HG03159 (cell line): Measurements from ENCODE around the gene KCNH8.
"Not testable (repeated sequence)": the region's sequence is repeated elsewhere in the genome, so short reads cannot be mapped to it uniquely, and the experiment has no call there.

ENCODE experiments used
- ATAC-seq: cut with Tn5 transposase; IDR thresholded peaks from one replicate; pipeline ENCODE4 v1.9.1; 2021; ENCODE audit warnings: mild to moderate bottlenecking, moderate library complexity; ENCODE audit not compliant: unreplicated experiment

Gene KCNH8

DNA sequence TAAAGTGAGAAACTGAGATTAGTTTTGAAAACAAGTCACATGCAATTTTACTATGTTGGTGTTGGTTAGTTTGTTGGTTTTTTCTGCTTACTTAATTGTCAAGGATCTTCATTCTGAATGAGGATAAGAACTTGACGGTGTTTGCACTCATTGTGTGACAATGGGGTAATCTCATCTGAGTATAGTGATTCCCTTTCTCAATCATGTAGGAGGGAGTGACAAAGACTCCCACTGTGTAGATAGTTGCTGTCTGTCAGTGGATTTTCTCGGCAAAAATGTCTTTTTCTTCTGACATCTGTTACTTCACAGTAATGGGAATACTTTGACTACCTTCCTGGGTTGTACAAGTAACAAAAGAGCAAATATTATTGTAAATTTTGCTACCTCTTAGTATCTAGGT lies 23.5 kb downstream of the KCNH8 start:
- ATAC-seq, result no peak

DNA sequence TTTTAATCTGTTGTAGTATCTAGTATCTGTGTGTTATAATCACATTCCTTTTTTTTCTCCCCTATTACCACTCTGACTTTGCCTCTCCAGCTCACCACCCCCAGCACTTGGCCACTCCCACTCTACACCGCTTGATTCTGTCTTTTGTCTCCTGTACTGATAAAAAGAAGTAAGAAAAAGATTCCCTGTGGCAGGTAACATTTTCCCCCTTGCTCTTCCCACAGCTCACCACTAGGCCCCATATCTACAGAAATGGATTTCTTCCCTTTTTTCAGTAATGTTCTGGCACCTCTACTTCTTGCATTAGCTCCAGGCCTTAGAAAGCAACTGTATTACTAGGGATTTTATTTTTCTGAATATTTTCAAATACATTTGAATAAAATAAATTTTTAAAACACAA lies 25.6 kb downstream of the KCNH8 start:
- no peak for ATAC-seq

DNA sequence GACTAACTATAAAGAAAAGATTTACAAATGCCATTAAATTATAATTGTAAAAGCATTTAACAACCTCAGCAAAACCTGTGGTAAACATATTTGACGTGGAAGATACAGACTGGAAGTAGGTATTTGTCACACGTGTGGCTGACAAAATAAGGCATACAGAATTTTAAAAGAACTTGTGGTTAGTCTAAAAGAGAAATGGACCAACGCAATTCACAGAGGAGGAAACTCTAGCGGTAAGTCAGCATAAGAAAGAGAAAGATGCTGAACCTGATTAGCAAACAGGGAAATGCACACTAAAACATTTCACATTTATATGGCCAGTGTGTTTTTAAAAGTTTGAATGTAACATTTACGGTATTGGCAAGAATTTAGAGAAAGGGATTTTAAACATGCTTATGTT lies 35.3 kb downstream of the KCNH8 start:
- ATAC-seq, result no peak

DNA sequence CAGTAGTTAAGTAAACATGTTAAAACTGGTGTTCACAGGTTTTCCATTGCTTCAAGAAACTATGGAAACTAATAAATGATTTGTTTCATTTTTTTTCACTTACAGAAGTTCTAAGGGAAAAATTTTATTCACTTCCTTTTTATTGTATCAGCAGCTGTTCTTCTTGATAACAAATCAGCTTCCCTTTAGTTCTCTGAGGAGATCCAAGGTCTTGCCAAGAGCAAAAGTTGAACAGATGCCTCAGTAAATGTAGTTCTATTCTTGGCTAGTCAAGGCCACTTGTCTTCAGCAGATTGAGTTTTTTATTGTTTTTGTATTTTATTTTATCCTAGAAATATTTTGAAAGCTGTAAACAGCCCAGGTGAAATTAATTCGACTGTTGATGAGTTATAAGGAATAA lies 41.8 kb downstream of the KCNH8 start:
- ATAC-seq, result no peak

DNA sequence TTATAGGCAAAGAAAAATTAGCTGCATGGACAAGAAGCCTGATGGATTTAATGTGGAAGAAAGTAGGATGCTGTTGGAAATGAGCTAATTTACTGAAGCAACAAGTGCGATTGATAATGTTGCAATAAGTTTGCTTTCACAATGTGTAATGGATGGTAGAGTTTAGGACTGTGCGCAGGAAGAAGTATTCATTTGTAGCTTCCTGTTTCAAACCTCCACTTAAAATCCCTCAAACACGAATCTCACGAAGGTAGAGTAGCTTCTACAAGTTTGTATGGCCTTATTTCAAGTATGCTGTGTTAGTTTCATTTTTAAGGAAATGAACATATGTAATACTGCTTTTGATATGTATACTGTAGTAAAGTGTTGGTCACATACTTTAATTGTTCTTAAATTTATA lies 42.3 kb downstream of the KCNH8 start:
- peak; percentile 66 for ATAC-seq

DNA sequence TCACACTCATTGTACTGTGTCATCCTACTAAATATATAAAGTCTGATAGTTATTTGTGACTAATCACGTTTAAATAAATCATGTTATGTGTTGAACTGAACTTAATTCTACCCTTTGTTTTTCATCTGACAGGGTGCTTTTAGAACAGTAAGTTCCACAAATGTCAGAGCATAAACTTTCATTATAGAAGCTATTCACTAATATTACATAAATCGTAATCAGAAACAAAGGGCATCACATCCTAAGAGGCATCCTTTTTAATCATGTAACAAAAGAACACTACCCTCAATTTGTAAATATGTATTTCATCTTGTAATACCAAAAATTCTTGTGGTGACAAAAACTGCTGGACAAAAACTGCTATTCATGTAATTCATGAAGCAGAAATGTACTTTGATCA lies 50.8 kb downstream of the KCNH8 start:
- no peak for ATAC-seq

DNA sequence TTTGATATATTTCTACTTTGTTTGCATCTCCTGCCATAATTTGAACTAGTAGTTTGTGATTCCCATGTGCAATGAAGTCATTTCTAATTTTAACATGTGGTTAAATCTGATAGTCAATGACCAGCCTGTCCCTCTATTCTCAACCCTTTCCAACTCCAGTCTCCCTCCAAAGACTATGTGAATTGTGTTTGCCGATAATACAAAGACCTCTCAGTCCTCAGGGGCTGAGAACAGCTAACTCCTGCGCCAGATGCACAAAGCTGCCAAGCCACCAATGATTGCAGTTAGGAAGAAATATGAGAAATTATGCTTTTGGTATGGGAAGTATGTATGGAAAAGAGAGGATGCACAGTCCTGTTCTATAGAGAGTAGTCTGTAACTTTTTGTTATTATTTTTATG lies 54.0 kb downstream of the KCNH8 start:
- ATAC-seq, result no peak

DNA sequence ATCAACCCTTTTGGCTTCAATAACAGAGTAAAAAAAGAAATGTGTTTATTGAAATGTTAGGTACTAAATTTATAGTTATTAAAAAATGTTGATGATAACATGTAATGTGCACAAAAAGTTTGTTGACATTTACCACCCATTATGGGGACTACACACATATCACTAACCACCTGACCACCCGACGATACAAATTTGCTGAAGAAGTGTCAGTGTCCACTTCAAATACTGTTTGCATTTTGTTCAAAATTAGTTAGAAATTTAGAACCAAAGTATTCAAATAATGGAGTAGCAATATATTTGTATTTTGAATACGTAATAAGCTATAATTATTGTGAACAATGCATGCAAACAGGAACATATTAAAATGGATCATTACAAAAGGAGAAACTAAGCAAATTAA lies 54.4 kb downstream of the KCNH8 start:
- ATAC-seq, result no peak

DNA sequence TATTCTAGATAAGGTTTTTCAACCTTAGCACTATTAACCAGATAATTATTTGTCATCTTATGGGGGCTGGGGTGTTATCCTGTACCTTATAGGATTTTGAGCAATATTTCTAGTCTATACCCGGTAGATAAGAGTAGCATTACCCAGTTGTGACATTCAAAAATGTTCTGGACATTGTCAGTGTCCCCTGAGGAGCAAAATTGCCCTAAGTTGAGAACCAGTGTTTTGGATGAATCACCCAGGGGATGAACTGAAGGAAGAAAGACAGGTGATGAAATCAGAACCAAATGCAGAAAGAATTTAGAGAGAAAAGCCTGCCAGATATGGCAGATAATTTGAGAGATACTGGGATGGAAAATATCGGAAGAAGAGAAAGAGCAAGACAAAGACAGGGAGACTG lies 58.2 kb downstream of the KCNH8 start:
- ATAC-seq, result no peak

DNA sequence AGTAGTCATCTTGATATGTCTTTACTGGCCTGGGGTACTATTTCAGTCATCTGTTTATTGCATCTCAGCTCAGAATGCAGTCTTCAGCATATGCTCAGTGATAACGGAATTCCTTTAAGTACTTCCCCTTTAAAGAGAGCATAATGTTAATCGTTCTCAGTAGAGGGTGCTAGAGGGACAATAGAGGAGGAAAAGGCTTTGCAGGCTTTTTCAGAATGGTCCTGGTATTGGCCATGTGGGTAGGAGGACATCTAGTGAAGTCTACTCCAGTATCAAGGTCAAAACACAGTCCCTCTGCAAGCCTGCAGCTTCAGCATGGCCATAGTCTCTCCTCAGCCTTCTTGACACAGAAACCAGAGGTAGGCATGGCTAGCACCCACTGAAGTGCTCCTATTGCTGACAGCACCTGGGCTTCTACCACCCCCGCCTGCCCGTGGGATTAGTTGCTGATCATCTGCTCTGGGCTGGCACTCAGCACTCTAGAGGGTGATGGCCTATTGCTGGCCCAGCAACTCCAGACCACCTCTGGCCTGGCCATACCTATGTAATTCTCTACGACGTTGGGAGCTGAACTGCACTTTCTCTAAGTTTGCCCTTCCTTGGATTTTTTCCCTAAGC lies 65.4 kb downstream of the KCNH8 start:
- no peak for ATAC-seq

DNA sequence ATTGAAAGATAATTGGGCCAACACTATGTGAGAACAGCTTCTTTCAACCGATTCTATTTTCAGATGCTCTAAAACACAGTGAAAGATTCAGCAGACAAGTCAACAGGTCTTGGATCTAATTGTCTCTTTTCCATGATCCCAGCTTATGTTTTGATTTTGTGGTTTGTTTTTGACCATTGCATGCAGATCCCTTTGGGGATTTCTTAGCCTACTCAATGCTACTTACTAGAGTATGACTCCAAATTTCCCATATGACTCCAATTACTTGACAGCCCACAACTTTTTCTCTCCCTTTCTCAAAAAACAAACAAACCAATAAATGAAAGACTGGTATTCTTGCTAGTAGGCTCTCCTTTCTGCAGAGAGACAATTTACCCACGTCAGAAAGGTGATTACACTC lies 67.1 kb downstream of the KCNH8 start:
- ATAC-seq, result no peak

DNA sequence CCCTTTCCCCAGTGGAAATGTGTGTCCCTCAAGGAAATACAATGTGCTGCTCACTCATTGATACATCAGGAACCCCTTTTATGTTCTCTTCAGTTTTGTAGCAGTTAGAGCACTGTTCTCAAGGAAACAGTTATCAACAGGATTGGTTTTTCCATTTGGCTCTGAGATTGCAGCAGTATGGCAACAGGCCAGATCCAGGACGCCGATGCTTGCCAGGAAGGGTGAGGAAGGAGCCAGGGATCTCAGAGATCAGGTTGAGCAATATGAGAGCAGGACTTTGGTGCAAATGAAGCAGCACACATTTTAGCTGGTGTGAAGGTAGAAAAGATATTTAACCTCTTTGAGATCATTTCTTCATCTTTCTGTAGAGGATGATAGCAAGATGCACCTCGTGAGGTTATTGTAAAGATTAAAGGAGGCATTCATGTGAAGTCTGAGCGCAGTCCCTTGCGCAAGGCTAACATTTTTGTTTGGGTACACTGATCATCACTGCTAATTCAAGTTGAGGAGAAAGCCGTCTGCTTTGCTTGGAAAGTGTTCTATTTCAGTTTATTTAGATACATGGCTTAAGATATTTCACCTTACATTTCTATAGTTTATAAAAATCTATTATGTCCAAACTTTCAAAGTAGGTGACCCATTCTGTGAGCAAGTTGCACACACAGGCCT lies 68.5 kb downstream of the KCNH8 start:
- ATAC-seq, result no peak

DNA sequence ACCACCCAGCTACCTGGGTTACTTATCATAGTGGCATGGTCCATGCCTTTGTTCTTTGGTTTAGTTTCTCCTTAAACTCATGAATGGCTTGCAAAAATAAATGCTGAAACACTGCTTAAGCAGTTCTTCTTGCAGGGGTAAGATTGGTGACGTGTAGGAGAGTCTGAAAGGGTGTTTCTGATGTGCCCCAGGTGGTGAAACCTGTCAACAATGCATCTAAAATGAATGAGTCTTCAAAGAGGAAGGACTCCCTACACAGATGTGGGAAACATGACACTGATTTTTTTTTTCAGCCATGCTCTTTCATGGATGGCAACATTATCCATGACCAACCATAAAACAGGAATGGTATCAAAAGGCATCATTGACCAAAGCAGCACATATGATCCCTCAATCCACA lies 72.0 kb downstream of the KCNH8 start:
- no peak for ATAC-seq

DNA sequence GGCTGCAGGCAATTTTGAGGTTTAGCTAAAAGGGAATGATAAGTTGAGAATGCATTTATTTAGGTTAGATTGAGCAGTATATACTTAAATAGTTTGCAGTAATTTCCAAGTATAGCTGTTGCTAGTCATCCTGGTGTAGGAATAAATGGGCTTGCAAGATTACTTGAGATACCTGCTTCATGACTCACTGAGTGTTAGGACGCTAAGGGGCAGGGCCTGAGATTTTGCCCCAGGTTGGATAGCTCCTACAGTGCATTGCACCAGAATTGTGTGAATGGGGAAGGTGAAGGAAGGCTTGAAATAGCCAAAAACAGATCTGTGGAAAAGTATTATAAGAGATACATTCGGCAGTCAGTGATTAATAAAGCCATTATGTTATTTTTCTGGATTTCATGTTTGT lies 72.8 kb downstream of the KCNH8 start:
- no peak for ATAC-seq

DNA sequence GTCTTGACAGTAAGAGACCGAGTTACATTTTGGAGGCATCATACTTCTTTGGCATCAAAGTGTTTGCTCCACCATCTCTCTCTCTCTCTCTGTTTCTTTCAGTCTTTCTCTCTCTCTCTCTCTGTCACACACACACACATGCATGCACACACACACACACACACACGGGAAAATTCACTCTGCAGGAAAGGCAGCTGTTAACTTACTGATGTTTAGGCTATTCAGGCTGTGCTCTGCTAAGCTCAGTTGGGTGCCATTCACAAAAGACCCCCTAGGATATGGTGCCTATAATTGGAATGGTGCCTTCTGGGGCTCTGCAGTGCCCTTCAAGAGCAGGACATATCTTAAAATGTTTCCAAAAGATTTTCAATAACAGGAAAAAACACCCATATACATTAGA lies 78.2 kb downstream of the KCNH8 start:
- no peak for ATAC-seq

DNA sequence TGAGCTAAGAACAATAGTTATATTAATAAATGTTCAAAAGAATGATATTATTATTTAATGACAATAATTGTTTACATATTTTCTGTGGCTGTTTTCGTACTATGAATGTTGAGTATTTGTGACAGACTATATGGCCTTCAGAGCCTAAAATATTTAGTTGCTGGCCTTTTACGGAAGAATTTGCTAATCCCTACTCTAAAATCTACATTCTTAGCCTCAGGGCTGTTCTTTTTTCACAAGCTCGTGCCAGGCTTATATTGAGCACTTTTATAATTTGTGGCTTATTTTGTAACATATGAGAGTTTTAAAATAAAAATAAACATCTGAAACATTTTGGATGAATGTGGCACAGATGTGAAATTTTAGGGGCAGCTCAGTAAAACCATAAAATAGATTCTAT lies 79.9 kb downstream of the KCNH8 start:
- no peak for ATAC-seq

DNA sequence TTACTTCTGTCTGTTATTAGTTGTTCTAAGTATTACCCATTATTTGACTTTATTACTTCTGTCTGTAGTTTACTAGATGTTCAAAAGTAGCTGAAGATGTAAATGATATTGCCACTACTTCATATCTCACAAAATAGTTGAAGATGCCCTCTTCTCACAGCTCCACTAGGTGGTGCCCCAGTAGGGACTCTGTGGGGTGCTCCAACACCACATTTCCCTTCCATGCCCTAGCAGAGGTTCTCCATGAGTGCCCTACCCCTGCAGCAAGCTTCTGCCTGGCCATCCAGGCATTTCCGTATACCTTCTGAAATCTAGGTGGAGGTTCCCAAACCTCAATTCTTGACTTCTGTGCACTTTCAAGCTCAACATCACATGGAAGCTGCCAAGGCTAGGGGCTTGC lies 80.8 kb downstream of the KCNH8 start:
- no peak for ATAC-seq

DNA sequence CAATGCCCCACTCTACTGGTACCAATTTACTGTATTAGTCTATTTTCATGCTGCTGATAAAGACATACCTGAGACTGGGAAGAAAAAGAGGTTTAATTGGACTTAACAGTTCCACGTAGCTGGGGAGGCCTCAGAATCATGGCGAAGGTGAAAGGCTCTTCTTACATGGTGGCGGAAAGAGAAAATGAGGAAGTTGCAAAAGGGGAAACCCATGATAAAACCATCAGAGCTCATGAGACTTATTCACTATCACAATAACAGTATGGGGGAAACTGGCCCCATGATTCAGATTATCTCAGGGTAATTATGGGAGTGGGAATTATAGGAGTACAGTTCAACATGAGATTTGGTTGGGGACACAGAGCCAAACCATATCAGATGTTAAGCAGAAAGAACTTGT lies 81.6 kb downstream of the KCNH8 start:
- ATAC-seq, result peak; percentile 64

DNA sequence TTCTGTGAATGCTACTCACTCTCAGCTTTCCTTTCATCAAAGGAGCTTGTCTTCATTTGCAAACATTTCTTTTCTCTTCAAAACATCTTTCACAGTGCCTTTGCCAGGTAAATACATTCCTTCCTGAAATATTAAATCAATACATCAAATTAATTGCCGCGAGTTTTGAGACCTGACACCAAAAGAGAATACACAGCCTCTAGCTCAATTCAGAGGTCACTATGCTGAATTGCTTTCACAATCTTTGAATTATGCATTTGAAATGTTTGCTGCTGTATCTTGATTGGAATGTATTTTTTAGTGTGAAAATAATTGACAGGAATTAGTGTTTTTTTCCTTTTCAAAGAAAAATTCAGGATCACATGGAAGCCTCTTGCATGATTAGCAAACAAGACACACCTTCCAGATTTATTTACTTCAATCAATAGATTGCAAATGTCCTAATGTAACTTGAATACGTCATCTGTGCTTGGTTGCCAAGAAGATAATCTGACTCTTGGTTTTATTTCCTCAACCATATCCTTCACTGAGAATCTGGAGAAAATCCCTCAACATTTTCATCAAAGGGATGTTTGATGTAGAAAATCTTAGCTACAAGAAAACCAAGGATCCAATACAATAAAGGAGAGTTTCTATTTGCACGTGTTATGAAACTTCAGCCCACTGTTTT lies 83.6 kb downstream of the KCNH8 start:
- no peak for ATAC-seq

DNA sequence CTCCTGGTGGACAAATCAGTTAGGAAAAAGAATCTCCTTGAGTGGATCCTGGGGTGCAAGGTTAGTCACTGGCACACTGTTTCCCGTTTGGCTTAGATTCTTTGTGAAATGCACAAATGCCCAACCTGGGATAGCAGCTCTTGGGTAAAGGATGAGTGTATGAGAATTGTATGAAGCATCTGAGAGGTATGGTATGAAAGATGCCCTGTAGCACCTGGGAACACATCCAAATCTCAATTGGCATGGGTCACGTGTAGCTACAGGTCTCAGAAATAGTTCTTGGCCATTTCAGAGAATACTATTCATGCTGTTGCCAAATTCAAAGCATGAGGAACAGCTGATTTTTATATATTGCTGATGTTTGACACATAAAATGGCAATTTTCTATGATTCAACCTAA lies 84.3 kb downstream of the KCNH8 start:
- no peak for ATAC-seq

DNA sequence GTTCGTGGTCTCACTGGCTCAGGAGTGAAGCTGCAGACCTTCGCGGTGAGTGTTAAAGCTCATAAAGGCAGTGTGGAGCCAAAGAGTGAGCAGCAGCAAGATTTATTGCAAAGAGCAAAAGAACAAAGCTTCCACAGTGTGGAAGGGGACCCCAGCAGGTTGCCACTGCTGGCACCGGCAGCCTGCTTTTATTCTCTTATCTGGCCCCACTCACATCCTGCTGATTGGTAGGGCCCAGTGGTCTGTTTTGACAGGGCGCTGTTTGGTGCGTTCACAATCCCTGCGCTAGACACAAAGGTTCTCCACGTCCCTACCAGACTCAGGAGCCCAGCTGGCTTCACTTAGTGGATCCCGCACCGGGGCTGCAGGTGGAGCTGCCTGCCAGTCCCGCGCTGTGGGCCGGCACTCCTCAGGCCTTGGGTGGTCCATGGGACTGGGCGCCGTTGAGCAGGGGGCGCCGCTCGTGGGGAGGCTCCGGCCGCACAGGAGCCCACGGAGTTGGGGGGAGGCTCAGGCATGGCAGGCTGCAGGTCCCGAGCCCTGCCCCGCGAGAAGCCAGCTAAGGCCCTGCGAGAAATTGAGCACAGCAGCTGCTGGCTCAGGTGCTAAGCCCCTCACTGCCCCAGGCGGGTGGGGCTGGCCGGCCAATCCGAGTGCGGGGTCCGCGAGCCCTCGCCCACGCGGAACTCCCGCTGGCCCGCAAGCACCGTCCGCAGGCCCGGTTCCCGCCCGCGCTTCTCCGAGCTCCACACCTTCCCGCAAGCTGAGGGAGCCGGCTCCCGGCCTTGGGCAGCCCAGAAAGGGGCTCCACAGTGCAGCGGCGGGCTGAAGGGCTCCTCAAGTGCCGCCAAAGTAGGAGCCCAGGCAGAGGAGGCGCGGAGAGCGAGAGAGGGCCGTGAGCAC lies 85.8 kb downstream of the KCNH8 start:
- ATAC-seq, result not testable (repeated sequence)

DNA sequence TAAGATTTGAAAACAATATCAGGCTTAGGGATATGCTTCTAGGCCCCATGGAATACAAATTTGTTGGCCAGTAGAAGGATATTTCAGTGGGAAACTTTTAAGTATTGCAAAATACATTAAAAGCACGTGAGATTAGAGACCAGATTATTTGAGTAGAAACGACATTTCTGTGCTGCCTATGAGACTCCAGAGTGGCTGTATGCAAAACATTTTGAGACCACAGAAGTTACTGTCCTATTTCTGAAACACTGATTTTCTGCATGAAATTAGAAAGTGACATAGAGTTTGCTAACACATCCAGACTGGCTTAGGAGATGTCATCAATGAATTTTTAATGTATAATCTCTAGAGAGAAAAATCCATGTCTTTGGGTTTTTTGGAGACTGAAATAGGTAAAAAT lies 99.8 kb downstream of the KCNH8 start:
- ATAC-seq, result no peak
